ENCODE results near the gene RAB23.

The RAB23 gene

GRCh38 chr6:57226221-57226620, 4.1 kb upstream of the RAB23 start:
- no peak overlapping the region for H3K4me3 ChIP-seq (ENCODE audit: low read depth, low read length, poor library complexity, severe bottlenecking)
- no peaks in the 10 kb centered on the region for H3F3A ChIP-seq (ENCODE audit: insufficient read depth, low read length)
- peaks cover 8% of the 10 kb centered on the region for H3K4me1 ChIP-seq (ENCODE audit: insufficient read depth, low read length, severe bottlenecking)
- H3K9ac ChIP-seq (ENCODE audit: low read length) = no peak overlapping the region
- TF ChIP-seq CTCF (IDR thresholded peaks at IDR 0.05; ENCODE audit: low read length) (no peak), EZH2 (IDR thresholded peaks at IDR 0.05; ENCODE audit: borderline replicate concordance, low read length) (no peak)
- H3K9me2 ChIP-seq (ENCODE audit: low read depth, low read length) = no peaks in the 10 kb centered on the region
- peaks cover 9% of the 10 kb centered on the region; the same call in 1 of the 2 replicates for H3K27me3 ChIP-seq (ENCODE audit: insufficient read depth, low read length)
- no peaks in the 10 kb centered on the region for H3K36me3 ChIP-seq (ENCODE audit: insufficient read depth, low read length)
- H3K4me2 ChIP-seq (ENCODE audit: low read length) = no peak overlapping the region
- no peaks in the 10 kb centered on the region for H4K20me1 ChIP-seq (ENCODE audit: insufficient read depth, low read length)
- no peaks in the 10 kb centered on the region for H3K79me2 ChIP-seq (ENCODE audit: insufficient read depth, low read length)
- H3K27ac ChIP-seq (ENCODE audit: low read depth, low read length, poor library complexity, severe bottlenecking) = no peak overlapping the region
- H3K9me3 ChIP-seq (ENCODE audit: low read length) = no peaks in the 10 kb centered on the region
- H2AFZ ChIP-seq (ENCODE audit: low read length) = no peak overlapping the region

GRCh38 chr6:57224769-57225515, 2.8 kb upstream of the RAB23 start:
- TF ChIP-seq CTCF (IDR thresholded peaks at IDR 0.05; ENCODE audit: low read length) = no peak
- no peaks in the 10 kb centered on the region for H4K20me1 ChIP-seq (ENCODE audit: insufficient read depth, low read length)
- no peak overlapping the region for H3K27ac ChIP-seq (ENCODE audit: low read depth, low read length, poor library complexity, severe bottlenecking)
- H3K36me3 ChIP-seq (ENCODE audit: insufficient read depth, low read length) = no peaks in the 10 kb centered on the region; the same call in 1 of the 2 replicates
- H3K79me2 ChIP-seq (ENCODE audit: insufficient read depth, low read length) = no peaks in the 10 kb centered on the region
- no peaks in the 10 kb centered on the region for H3K9me2 ChIP-seq (ENCODE audit: low read depth, low read length)
- H3F3A ChIP-seq (ENCODE audit: insufficient read depth, low read length) = no peaks in the 10 kb centered on the region
- H3K4me1 ChIP-seq (ENCODE audit: insufficient read depth, low read length, severe bottlenecking) = peaks cover 12% of the 10 kb centered on the region
- H3K9me3 ChIP-seq (ENCODE audit: low read length) = peaks cover 3% of the 10 kb centered on the region; the same call in 1 of the 2 replicates
- H3K27me3 ChIP-seq (ENCODE audit: insufficient read depth, low read length) = peaks cover 9% of the 10 kb centered on the region; the same call in 1 of the 2 replicates
- H2AFZ ChIP-seq (ENCODE audit: low read length) = no peak overlapping the region
- no peak overlapping the region for H3K4me3 ChIP-seq (ENCODE audit: low read depth, low read length, poor library complexity, severe bottlenecking)
- H3K4me2 ChIP-seq (ENCODE audit: low read length) = no peak overlapping the region
- no peak overlapping the region for H3K9ac ChIP-seq (ENCODE audit: low read length)

- peak overlapping the region; percentile 84 for H2AFZ ChIP-seq (ENCODE audit: low read length)
- peak overlapping the region; percentile 73 for H3K9ac ChIP-seq (ENCODE audit: low read length)
- H3K4me3 ChIP-seq (ENCODE audit: low read depth, low read length, poor library complexity, severe bottlenecking) = peak overlapping the region; percentile 78
- H3K79me2 ChIP-seq (ENCODE audit: insufficient read depth, low read length) = no peaks in the 10 kb centered on the region
- peaks cover 12% of the 10 kb centered on the region for H3K4me1 ChIP-seq (ENCODE audit: insufficient read depth, low read length, severe bottlenecking)
- H3K9me2 ChIP-seq (ENCODE audit: low read depth, low read length) = no peaks in the 10 kb centered on the region
- peak overlapping the region; percentile 71 for H3K4me2 ChIP-seq (ENCODE audit: low read length)
- TF ChIP-seq EZH2 (IDR thresholded peaks at IDR 0.05; ENCODE audit: borderline replicate concordance, low read length) (no peak), CTCF (IDR thresholded peaks at IDR 0.05; ENCODE audit: low read length) (no peak)
- no peaks in the 10 kb centered on the region; the same call in 1 of the 2 replicates for H3K36me3 ChIP-seq (ENCODE audit: insufficient read depth, low read length)
- H3K27ac ChIP-seq (ENCODE audit: low read depth, low read length, poor library complexity, severe bottlenecking) = no peak overlapping the region
- H4K20me1 ChIP-seq (ENCODE audit: insufficient read depth, low read length) = no peaks in the 10 kb centered on the region
- H3K9me3 ChIP-seq (ENCODE audit: low read length) = peaks cover 3% of the 10 kb centered on the region; the same call in 1 of the 2 replicates
- no peaks in the 10 kb centered on the region for H3F3A ChIP-seq (ENCODE audit: insufficient read depth, low read length)
- peaks cover 9% of the 10 kb centered on the region; the same call in 1 of the 2 replicates for H3K27me3 ChIP-seq (ENCODE audit: insufficient read depth, low read length)
Observed at GRCh38 chr6:57222743-57223077, 603 bp upstream of the RAB23 start.

All from OCI-LY1 (cell line).